HG03342 (cell line): ENCODE data around the gene CC2D1B.
"Not testable (repeated sequence)": the region's sequence is repeated elsewhere in the genome, so short reads cannot be mapped to it uniquely, and the experiment has no call there.

Experiments
- ATAC-seq: cut with Tn5 transposase; IDR thresholded peaks from one replicate; pipeline ENCODE4 v1.9.1; 2021; ENCODE audit warnings: mild to moderate bottlenecking, moderate library complexity; ENCODE audit not compliant: unreplicated experiment

The CC2D1B gene, protein sequence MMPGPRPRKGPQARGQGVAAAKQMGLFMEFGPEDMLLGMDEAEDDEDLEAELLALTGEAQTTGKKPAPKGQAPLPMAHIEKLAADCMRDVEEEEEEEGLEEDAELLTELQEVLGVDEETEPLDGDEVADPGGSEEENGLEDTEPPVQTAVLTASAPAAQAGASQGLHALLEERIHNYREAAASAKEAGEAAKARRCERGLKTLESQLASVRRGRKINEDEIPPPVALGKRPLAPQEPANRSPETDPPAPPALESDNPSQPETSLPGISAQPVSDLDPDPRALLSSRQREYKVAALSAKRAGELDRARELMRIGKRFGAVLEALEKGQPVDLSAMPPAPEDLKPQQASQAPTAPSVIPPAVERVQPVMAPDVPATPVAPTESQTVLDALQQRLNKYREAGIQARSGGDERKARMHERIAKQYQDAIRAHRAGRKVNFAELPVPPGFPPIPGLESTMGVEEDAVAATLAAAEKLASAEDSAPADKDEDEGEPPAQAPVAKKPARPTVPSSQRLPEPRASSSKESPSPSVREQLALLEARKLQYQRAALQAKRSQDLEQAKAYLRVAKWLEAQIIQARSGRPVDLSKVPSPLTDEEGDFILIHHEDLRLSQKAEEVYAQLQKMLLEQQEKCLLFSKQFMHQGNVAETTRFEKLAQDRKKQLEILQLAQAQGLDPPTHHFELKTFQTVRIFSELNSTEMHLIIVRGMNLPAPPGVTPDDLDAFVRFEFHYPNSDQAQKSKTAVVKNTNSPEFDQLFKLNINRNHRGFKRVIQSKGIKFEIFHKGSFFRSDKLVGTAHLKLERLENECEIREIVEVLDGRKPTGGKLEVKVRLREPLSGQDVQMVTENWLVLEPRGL

GRCh38 chr1:52365746-52366516 is at the start of gene CC2D1B:
Gene CC2D1B (minus strand): TSS chr1:52366205. CDS start chr1:52364620, 1,585 bp downstream.
- ATAC-seq = peak; percentile 93

- no peak for ATAC-seq
These were observed 48.9 kb upstream of the CC2D1B start for GRCh38 chr1:52414942-52415341.

DNA sequence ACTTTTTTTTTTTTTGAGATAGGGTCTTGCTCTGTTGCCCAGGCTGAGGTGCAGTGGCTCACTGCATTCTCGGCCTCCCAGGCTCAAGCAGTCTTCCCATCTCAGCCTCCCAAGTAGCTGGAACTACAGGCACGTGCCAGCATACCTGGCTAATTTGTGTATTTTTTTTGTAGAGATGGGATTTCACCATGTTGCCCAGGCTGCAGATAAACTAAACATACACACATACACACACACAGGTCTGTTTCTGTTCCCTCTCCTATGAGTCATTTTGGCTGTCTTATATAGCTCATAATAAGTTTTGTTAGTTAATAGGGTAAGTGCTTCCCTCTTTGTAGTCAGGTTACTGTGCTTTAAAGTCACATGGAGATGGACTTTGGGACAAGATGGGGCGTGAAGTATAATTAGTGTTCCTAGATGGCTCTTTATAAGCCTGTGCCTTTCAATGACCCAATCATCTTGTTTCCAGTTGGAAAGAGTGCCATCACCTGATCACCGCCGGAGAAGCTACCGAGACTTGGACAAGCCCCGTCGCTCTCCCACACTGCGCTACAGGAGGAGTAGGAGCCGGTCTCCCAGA is 47.5 kb upstream of the CC2D1B start:
- no peak for ATAC-seq

- no peak for ATAC-seq
These were observed 39.0 kb upstream of the CC2D1B start for GRCh38 chr1:52404975-52405338.

DNA sequence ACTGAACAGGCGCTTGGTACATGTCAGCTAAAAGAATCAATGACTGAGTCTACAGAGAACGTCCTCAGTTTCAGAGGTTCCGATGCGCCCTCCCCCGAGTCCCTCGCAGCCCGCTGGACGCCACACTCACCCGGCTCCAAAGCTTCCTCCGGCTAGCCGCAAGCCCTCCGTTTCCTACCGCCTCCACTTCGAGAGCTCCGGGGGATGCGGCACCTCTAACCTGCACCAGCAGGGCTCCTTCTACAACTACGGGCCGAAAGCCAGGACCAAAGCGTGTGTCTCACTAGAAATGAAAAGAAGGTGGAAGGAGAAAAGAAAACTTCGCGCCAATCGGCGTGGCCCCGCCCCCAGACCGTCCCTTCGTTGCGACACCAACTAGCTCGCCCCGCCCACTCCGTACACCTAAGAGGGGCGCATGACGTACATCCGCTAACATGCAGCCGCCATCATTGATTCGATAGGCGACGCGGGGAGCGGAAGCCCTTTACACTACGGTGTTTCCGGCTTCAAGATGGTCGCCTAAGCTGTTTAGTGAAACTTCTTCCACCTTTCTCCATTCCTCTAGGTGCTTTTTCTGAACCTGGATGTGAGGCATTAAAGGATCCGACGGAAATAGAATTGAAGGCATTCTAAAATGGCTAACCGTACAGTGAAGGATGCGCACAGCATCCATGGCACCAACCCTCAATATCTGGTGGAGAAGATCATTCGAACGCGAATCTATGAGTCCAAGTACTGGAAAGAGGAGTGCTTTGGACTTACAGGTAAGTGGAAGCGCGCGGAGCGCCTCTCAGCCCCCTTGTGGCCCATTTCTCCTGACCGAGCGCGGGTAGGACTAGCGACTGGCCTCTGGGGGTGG is 38.3 kb upstream of the CC2D1B start, which contains the start of the genes ORC1 and PRPF38A:
Gene ORC1, minus strand, starts transcription at position 308 of the 859 bp plus-strand sequence. CDS start 2,200 bp downstream, outside the sequence.
Gene PRPF38A, plus strand, starts transcription at position 487 of the 859 bp plus-strand sequence. Its CDS starts 148 bp downstream, at position 635.
- peak; percentile 94 for ATAC-seq

DNA sequence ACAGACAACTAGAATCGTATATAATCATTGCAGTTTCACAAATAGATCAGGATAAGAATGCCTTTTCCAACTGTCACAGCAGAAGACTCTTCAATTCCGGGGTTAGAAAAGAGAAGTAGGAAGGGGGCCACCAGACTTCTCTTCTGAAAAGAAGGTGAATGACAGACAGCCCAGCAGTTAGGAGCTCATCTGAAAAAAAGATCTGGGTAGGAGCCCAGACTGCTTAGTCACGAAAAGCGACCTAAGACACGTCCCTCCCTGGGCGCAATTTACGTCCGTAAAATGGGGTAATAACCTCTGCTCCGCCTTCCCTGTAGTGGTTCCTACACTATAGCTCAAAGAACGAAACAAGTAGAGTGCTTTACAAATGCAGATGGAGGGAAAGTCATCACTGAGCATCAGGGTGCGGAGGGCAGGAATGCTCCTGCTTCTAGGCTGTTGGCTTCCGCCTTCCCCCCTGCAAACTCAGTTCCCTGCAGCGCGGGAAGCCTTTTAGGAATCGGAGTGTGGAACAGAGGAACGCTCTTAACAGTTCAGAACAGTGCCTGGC is 37.6 kb upstream of the CC2D1B start:
- peak; percentile 38 for ATAC-seq

GRCh38 chr1:52402860-52403240 is 36.8 kb upstream of the CC2D1B start:
- no peak for ATAC-seq

GRCh38 chr1:52400131-52400530 is 34.1 kb upstream of the CC2D1B start:
- ATAC-seq = no peak

- ATAC-seq = no peak
These were observed 33.6 kb upstream of the CC2D1B start for GRCh38 chr1:52399629-52400028.

GRCh38 chr1:52393174-52393573 is 27.2 kb upstream of the CC2D1B start:
- ATAC-seq = no peak

- no peak for ATAC-seq
These were observed 20.5 kb upstream of the CC2D1B start for GRCh38 chr1:52386458-52386857.

- ATAC-seq = no peak
These were observed 19.4 kb upstream of the CC2D1B start for GRCh38 chr1:52385376-52385775.

DNA sequence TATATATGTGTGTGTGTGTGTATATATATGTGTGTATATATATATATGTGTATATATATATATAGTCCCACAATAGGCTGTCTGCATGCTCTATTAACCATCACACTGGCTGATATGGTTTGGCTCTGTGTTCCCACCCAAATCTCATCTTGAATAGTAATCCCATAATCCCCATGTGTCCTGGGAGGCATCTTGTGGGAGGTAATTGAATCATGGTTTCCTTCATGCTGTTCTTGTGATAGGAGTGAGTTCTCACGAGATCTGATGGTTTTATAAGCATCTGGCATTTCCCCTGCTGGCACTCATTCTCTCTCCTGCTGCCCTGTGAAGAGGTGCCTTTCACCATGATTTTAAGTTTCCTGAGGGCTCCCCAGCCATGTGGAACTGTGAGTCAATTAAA is 3.8 kb upstream of the CC2D1B start:
- ATAC-seq = not testable (repeated sequence)

DNA sequence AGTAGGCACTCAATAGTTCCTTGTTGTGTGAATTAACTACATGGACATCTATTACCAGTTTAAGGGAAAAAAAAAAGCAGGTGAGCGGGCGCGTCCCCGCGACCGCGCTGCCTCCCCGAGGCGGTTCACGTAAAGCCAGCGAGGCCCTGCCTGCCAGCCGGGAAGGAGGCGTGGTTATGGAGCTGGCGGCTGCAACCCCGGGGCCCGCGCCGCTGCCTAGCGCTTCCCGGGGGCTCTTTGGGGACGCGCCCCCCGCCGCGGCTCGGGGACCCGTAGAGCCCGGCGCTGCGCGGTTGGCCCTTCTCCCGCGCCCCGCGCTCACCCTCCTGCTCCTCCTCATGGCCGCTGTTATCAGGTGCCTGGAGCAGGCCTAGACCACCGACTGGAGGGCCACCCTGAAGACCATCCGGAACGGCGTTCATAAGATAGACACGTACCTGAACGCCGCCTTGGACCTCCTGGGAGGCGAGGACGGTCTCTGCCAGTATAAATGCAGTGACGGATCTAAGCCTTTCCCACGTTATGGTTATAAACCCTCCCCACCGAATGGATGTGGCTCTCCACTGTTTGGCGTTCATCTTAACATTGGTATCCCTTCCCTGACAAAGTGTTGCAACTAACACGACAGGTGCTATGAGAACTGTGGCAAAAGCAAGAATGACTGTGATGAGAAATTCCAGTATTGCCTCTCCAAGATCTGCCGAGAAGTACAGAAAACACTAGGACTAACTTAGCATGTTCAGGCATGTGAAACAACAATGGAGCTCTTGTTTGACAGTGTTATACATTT is 2.6 kb upstream of the CC2D1B start:
- no peak for ATAC-seq

DNA sequence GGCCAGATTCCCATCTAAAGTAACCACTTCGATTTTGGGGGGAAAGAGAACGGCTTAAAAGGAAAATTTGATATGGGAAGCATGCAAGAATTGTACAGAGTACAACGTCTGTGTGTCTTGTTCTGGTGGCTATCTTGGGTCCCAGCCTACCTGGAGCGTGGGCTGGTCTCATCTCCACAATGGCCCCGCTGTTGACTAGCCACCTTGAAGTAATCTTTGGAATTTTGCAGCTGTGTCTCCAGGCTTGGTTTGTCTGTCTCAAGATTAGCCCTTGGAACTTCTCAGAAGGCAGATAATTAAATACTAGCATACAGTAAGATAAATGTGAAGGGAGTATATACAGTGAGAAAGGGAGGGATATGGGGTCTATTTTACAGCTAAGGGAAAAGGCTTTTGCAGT is 1.3 kb upstream of the CC2D1B start:
- ATAC-seq = no peak

- no peak for ATAC-seq
These were observed 467 bp upstream of the CC2D1B start for GRCh38 chr1:52366517-52366827.

- ATAC-seq = no peak
These were observed 797 bp downstream of the CC2D1B start for GRCh38 chr1:52365071-52365745.

GRCh38 chr1:52364235-52364839 is 1.7 kb downstream of the CC2D1B start:
- no peak for ATAC-seq
